VCaP (cell line): ENCODE results near the gene PRL.

Experiments used
- H3K27ac ChIP-seq: fragments of 450-650 bp; 2 replicates; pipeline ENCODE4 v1.5.1; 2017
- CTCF ChIP-seq: fragments of 450-650 bp; conservative IDR thresholded peaks from 2 replicates; pipeline ENCODE4 v1.5.1; 2017; ENCODE audit warnings: mild to moderate bottlenecking, moderate library complexity

Gene PRL

GRCh38 chr6:22248513-22249308, 48.1 kb downstream of the PRL start:
- H3K27ac ChIP-seq: no peak overlapping the region
- TF ChIP-seq CTCF: no peak

- TF ChIP-seq CTCF: no peak
- no peak overlapping the region for H3K27ac ChIP-seq
Measured at GRCh38 chr6:22247916-22248482, 48.8 kb downstream of the PRL start.

- no peak for TF ChIP-seq CTCF
- no peak overlapping the region for H3K27ac ChIP-seq
Measured at GRCh38 chr6:22240025-22240424, 56.8 kb downstream of the PRL start.

GRCh38 chr6:22239261-22239921, 57.4 kb downstream of the PRL start:
- TF ChIP-seq CTCF: no peak

GRCh38 chr6:22238861-22239260, 58.0 kb downstream of the PRL start:
- no peak overlapping the region for H3K27ac ChIP-seq
- TF ChIP-seq CTCF: no peak

More at GRCh38 chr6:22239261-22239921, 57.4 kb downstream of the PRL start:
- H3K27ac ChIP-seq: no peak overlapping the region

GRCh38 chr6:22237526-22237925, 59.3 kb downstream of the PRL start:
- no peak for TF ChIP-seq CTCF
- no peak overlapping the region for H3K27ac ChIP-seq
